Gastroesophageal sphincter (tissue), 4 donors: ENCODE measurements around the gene ROPN1B. TPM values are rescaled to one million over a fixed set of nuclear protein-coding genes. Genes with fewer than 3 reads are reported as not detected.

Experiments used
- ATAC-seq: fragments of 150-250 bp; one replicate; pipeline ENCODE4 v1.9.1; 2016; ENCODE audit warnings: mild to moderate bottlenecking, moderate library complexity
- H3K27ac ChIP-seq, 4 donors: fragments of 200-600 bp; sonication (generic) in 3 of 4; 1 replicate in 3 of 4; 2 replicates in 1 of 4; pipeline ENCODE4 v1.5.1; 2016 to 2019
- H3K27me3 ChIP-seq: fragments of 200-600 bp; sonication (generic); one replicate; pipeline ENCODE4 v1.5.1; 2019
- H3K36me3 ChIP-seq, 2 donors: fragments of 200-600 bp; sonication (generic); one replicate each; pipeline ENCODE4 v1.5.1; 2019; ENCODE audit warnings: control low read depth in 1 of 2
- H3K4me1 ChIP-seq, 3 donors: fragments of 200-600 bp; sonication (generic); 1 replicate in 2 of 3; 2 replicates in 1 of 3; pipeline ENCODE4 v1.5.1; 2016 to 2019; ENCODE audit warnings: control low read depth in 2 of 3
- H3K4me3 ChIP-seq, 2 donors: fragments of 200-600 bp; sonication (generic); one replicate each; pipeline ENCODE4 v1.5.1; 2019; ENCODE audit warnings: mild to moderate bottlenecking in 1 of 2, moderate library complexity in 1 of 2
- H3K9me3 ChIP-seq, 3 donors: fragments of 200-600 bp; sonication (generic); one replicate each; pipeline ENCODE4 v1.5.1; 2017 to 2019; ENCODE audit warnings: control low read depth in 2 of 3
- EP300 ChIP-seq: sonication (generic); formaldehyde crosslinking; IDR thresholded peaks from one replicate; pipeline ENCODE4 v1.6.1; 2017; ENCODE audit warnings: antibody characterized with exemption, mild to moderate bottlenecking
- POLR2A ChIP-seq, 2 donors: fragments of 450-650 bp; IDR thresholded peaks; one replicate each; pipeline ENCODE4 v1.6.1; 2017; ENCODE audit warnings: antibody characterized with exemption in 2 of 2, mild to moderate bottlenecking in 2 of 2, moderate library complexity in 1 of 2
- POLR2AphosphoS5 ChIP-seq: sonication (generic); formaldehyde crosslinking; IDR thresholded peaks from one replicate; pipeline ENCODE4 v1.6.1; 2017; ENCODE audit warnings: antibody characterized with exemption
- WGBS, 2 donors: methylation state at CpG; one replicate each; pipeline ENCODE4 v1.1.5; 2018; ENCODE audit warnings: low coverage in 1 of 2; 5-methylcytosine and 5-hydroxymethylcytosine counted together
- total RNA-seq, 4 donors: library from RNA; depleted of rRNA; stranded (reverse); fragments of >200 nt; gene quantifications; one replicate each; pipeline ENCODE4 v1.1.0, GENCODE V29; 2016
- TF ChIP-seq, protein P1 (sequence below), 4 experiments: fragments of 200-600 bp in 2 of 4; fragments of 450-650 bp in 2 of 4; sonication (generic) in 1 of 4; IDR thresholded peaks; one replicate each; pipeline ENCODE4 v1.5.1; 2017 to 2019; ENCODE audit warnings: antibody characterized with exemption in 4 of 4, mild to moderate bottlenecking in 2 of 4, moderate library complexity in 2 of 4

ROPN1B gene
- total RNA-seq, 4 donors from 2014 or later: not detected

GRCh38 chr3:125957674-125958510 is 11.1 kb upstream of the ROPN1B start:
- H3K4me1 ChIP-seq: no peaks in the 10 kb centered on the region
- no peaks in the 10 kb centered on the region for H3K36me3 ChIP-seq
- H3K4me3 ChIP-seq: peak overlapping the region in 1 of 2 donors; percentile 38
- ATAC-seq: no peak
- TF ChIP-seq, protein P1, sequence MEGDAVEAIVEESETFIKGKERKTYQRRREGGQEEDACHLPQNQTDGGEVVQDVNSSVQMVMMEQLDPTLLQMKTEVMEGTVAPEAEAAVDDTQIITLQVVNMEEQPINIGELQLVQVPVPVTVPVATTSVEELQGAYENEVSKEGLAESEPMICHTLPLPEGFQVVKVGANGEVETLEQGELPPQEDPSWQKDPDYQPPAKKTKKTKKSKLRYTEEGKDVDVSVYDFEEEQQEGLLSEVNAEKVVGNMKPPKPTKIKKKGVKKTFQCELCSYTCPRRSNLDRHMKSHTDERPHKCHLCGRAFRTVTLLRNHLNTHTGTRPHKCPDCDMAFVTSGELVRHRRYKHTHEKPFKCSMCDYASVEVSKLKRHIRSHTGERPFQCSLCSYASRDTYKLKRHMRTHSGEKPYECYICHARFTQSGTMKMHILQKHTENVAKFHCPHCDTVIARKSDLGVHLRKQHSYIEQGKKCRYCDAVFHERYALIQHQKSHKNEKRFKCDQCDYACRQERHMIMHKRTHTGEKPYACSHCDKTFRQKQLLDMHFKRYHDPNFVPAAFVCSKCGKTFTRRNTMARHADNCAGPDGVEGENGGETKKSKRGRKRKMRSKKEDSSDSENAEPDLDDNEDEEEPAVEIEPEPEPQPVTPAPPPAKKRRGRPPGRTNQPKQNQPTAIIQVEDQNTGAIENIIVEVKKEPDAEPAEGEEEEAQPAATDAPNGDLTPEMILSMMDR (IDR thresholded peaks at IDR 0.05): no peak
- TF ChIP-seq EP300: no peak
- TF ChIP-seq POLR2AphosphoS5: no peak
- TF ChIP-seq POLR2A (IDR thresholded peaks at IDR 0.05): no peak
- 58 to 67% methylated on average over 1 of the region's 75 CpGs for WGBS, 2 donors
- H3K9me3 ChIP-seq: no peaks in the 10 kb centered on the region
- H3K27me3 ChIP-seq: peaks cover 62% of the 10 kb centered on the region
- no peak overlapping the region for H3K27ac ChIP-seq

- peaks cover 62% of the 10 kb centered on the region for H3K27me3 ChIP-seq
- no CpG with 5 or more reads among the region's 46 CpGs for WGBS, 2 donors
These were observed 10.3 kb upstream of the ROPN1B start for GRCh38 chr3:125958511-125959316.

DNA sequence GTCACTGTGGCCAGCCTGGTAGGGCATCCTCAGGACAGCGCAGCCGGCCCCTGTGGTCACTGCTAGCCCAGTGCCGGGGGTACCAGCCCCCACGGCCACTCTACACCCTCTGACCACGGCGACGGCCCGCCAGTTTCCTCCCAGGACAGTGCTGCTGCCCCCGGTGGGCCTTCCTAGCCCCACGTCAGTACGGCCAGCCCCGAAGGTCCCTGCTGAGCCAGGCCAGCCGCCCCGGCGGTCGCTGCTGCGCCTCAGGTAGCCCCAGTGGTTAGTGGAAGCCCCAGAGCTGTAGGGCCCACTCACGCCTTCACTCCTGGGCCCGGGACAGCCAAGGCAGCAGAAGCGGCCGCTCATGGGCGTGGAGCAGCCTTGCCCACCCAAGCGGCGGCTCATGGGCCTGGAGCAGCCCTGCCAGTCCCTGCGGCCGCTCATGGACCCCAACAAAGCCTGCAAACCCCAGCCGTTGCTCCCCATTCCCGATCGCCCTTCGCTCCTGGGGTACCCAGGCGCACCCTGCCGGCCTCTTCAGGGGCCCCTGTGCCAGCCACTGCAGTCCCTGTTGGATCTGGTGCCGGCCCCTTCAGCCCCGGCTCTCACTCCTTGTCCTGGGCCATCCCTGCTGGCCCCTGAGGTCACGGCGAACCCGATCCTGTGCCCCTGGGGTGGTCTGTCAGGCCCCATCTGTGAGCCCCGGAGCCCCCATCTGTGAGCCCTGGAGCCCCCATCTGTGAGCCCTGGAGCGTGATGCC is 9.5 kb upstream of the ROPN1B start:
- Histone ChIP-seq H3K36me3 (no peaks in the 10 kb centered on the region), H3K27me3 (peaks cover 62% of the 10 kb centered on the region), H3K4me1 (no peaks in the 10 kb centered on the region), H3K27ac (no peak overlapping the region), H3K4me3 (no peak overlapping the region), H3K9me3 (peaks cover 0 to 5% (median 0%) of the 10 kb centered on the region in 3 donors)
- 100% methylated on average over 2 of the region's 39 CpGs; no CpG with 5 or more reads in 1 of the 2 donors for WGBS, 2 donors
- no peak for ATAC-seq
- TF ChIP-seq POLR2A (IDR thresholded peaks at IDR 0.05): no peak
- TF ChIP-seq, protein P1 (IDR thresholded peaks at IDR 0.05): no peak
- no peak for TF ChIP-seq POLR2AphosphoS5
- TF ChIP-seq EP300: no peak

More at GRCh38 chr3:125958511-125959316, 10.3 kb upstream of the ROPN1B start:
- no peaks in the 10 kb centered on the region for H3K9me3 ChIP-seq
- H3K27ac ChIP-seq: no peak overlapping the region
- no peaks in the 10 kb centered on the region for H3K4me1 ChIP-seq
- ATAC-seq: no peak
- H3K4me3 ChIP-seq: peak overlapping the region in 1 of 2 donors; percentile 38
- no peak for TF ChIP-seq POLR2A (IDR thresholded peaks at IDR 0.05)
- no peak for TF ChIP-seq EP300
- no peak for TF ChIP-seq POLR2AphosphoS5
- TF ChIP-seq, protein P1 (IDR thresholded peaks at IDR 0.05): no peak
- no peaks in the 10 kb centered on the region for H3K36me3 ChIP-seq

- Histone ChIP-seq H3K27me3 (peaks cover 62% of the 10 kb centered on the region), H3K27ac (no peak overlapping the region), H3K4me3 (no peak overlapping the region), H3K4me1 (no peaks in the 10 kb centered on the region), H3K36me3 (no peaks in the 10 kb centered on the region), H3K9me3 (peaks cover 0 to 5% (median 0%) of the 10 kb centered on the region in 3 donors)
- ATAC-seq: no peak
- TF ChIP-seq, protein P1 (IDR thresholded peaks at IDR 0.05): no peak
- TF ChIP-seq EP300 (no peak), POLR2A (IDR thresholded peaks at IDR 0.05) (no peak), POLR2AphosphoS5 (no peak)
- 100% methylated on average over 1 of the region's 14 CpGs; no CpG with 5 or more reads in 1 of the 2 donors for WGBS, 2 donors
These were observed 8.9 kb upstream of the ROPN1B start for GRCh38 chr3:125960066-125960424.
